IMR-90 (cell line): ENCODE data around the gene PUS7L. TPM values are rescaled to one million over a fixed set of nuclear protein-coding genes. Genes with fewer than 3 reads are reported as not detected.

Experiments used
- ATAC-seq: fragments of 200-7000 bp; cut with Tn5 transposase; 2 replicates; pipeline ENCODE4 v1.9.1; 2020; ENCODE audit warnings: low read depth, mild to moderate bottlenecking, moderate library complexity
- Bru-seq: library from RNA; stranded (reverse); fragments of 400-500 nt; gene quantifications from one replicate; lab custom pipeline; 2021; lab: Mats Ljungman, UMichigan
- BruChase-seq, 2 experiments: library from RNA; stranded (reverse); fragments of 400-500 nt; gene quantifications; one replicate each; lab custom pipeline; 2021; lab: Mats Ljungman, UMichigan
- BruUV-seq: library from RNA; stranded (reverse); fragments of 400-500 nt; replicated peaks from 2 replicates; lab custom pipeline; 2021; lab: Mats Ljungman, UMichigan
- CTCF ChIA-PET: fragments of 300-600 bp; formaldehyde crosslinking; extraction: SDS; loops from one replicate; lab custom pipeline; 2021; ENCODE audit warnings: antibody characterized with exemption; lab: Yijun Ruan, JAX
- POLR2A ChIA-PET: fragments of 300-600 bp; sonication (Branson Sonifier 250); formaldehyde crosslinking; loops from one replicate; lab custom pipeline; 2022; ENCODE audit warnings: antibody characterized with exemption; ENCODE audit not compliant: unreplicated experiment; lab: Charles Lee
- DNase-seq: peaks from one replicate; pipeline ENCODE4 v3.0.0; 2013
- H2AFZ ChIP-seq: replicated peaks from 2 replicates; pipeline ENCODE3; 2013; ENCODE audit warnings: low read length, mild to moderate bottlenecking; ENCODE audit not compliant: poor library complexity
- H2AK5ac ChIP-seq: 2 replicates; pipeline ENCODE4 v1.6.1; 2013; ENCODE audit warnings: low read depth, low read length, inconsistent platforms
- H2AK9ac ChIP-seq: replicated peaks from 2 replicates; pipeline ENCODE3; 2013; ENCODE audit warnings: mild to moderate bottlenecking, low read depth, low read length, moderate library complexity; ENCODE audit not compliant: poor library complexity
- H2BK120ac ChIP-seq: 2 replicates; pipeline ENCODE4 v1.6.1; 2013; ENCODE audit warnings: low read depth, low read length, inconsistent platforms
- H2BK15ac ChIP-seq: 3 replicates; pipeline ENCODE4 v1.6.1; 2013; ENCODE audit warnings: low read depth, low read length, inconsistent platforms
- H2BK20ac ChIP-seq: 2 replicates; pipeline ENCODE4 v1.6.1; 2013; ENCODE audit warnings: low read depth, mild to moderate bottlenecking, inconsistent platforms, low read length, moderate library complexity
- H2BK5ac ChIP-seq: 2 replicates; pipeline ENCODE4 v1.6.1; 2013; ENCODE audit warnings: mild to moderate bottlenecking, low read depth, low read length, inconsistent platforms; ENCODE audit not compliant: poor library complexity, severe bottlenecking
- H3K14ac ChIP-seq: replicated peaks from 2 replicates; pipeline ENCODE4 v1.6.1; 2013; ENCODE audit warnings: low read depth, low read length, inconsistent platforms
- H3K18ac ChIP-seq: 2 replicates; pipeline ENCODE4 v1.6.1; 2013; ENCODE audit warnings: low read depth, low read length, control low read depth
- H3K23ac ChIP-seq: 2 replicates; pipeline ENCODE4 v1.6.1; 2013; ENCODE audit warnings: low read depth, low read length, inconsistent platforms
- H3K27ac ChIP-seq: 2 replicates; pipeline ENCODE4 v1.5.1; 2013; ENCODE audit warnings: mild to moderate bottlenecking, control low read depth, low read length; ENCODE audit not compliant: insufficient read depth
- H3K27me3 ChIP-seq: 2 replicates; pipeline ENCODE4 v1.6.1; 2013; ENCODE audit warnings: low read length; ENCODE audit not compliant: control insufficient read depth, insufficient read depth
- H3K36me3 ChIP-seq: 2 replicates; pipeline ENCODE4 v1.6.1; 2013; ENCODE audit warnings: low read length, mixed read lengths; ENCODE audit not compliant: control insufficient read depth, insufficient read depth
- H3K4ac ChIP-seq: 2 replicates; pipeline ENCODE4 v1.6.1; 2013; ENCODE audit warnings: low read depth, low read length, inconsistent platforms
- H3K4me1 ChIP-seq: 2 replicates; pipeline ENCODE4 v1.6.1; 2013; ENCODE audit warnings: low read length, mixed read lengths; ENCODE audit not compliant: control insufficient read depth, insufficient read depth
- H3K4me2 ChIP-seq: 2 replicates; pipeline ENCODE4 v1.6.1; 2013; ENCODE audit warnings: low read depth, mild to moderate bottlenecking, control low read depth, low read length, moderate library complexity
- H3K4me3 ChIP-seq: 2 replicates; pipeline ENCODE4 v1.5.1; 2013; ENCODE audit warnings: low read depth, mild to moderate bottlenecking, control low read depth, low read length, moderate library complexity; ENCODE audit not compliant: insufficient read depth
- H3K56ac ChIP-seq: 2 replicates; pipeline ENCODE4 v1.6.1; 2013; ENCODE audit warnings: low read length, inconsistent platforms; ENCODE audit not compliant: insufficient read depth; ENCODE audit errors: extremely low read depth
- H3K79me1 ChIP-seq, 2 experiments: 2 replicates each; pipeline ENCODE4 v1.6.1; 2013; ENCODE audit warnings: low read length in 2 of 2, inconsistent platforms in 1 of 2, low read depth in 1 of 2
- H3K9ac ChIP-seq: 2 replicates; pipeline ENCODE4 v1.6.1; 2013; ENCODE audit warnings: low read depth, low read length, control low read depth
- H3K9me1 ChIP-seq: 2 replicates; pipeline ENCODE4 v1.6.1; 2013; ENCODE audit warnings: low read length, inconsistent platforms; ENCODE audit not compliant: insufficient read depth
- H3K9me3 ChIP-seq: 2 replicates; pipeline ENCODE4 v1.6.1; 2013; ENCODE audit warnings: low read length; ENCODE audit not compliant: control insufficient read depth, insufficient read depth
- H4K20me1 ChIP-seq: 2 replicates; pipeline ENCODE4 v1.6.1; 2013; ENCODE audit warnings: low read length, inconsistent platforms; ENCODE audit not compliant: insufficient read depth
- H4K5ac ChIP-seq: 2 replicates; pipeline ENCODE4 v1.6.1; 2013; ENCODE audit warnings: mild to moderate bottlenecking, low read depth, low read length, control low read depth
- H4K8ac ChIP-seq, 2 experiments: 2 replicates each; pipeline ENCODE4 v1.6.1; 2013; ENCODE audit warnings: low read depth in 2 of 2, low read length in 2 of 2, control low read depth in 1 of 2, inconsistent platforms in 1 of 2
- H4K91ac ChIP-seq: 2 replicates; pipeline ENCODE4 v1.6.1; 2013; ENCODE audit warnings: low read depth, low read length, inconsistent platforms; ENCODE audit not compliant: insufficient read depth
- BHLHE40 ChIP-seq: fragments of 150-350 bp; IDR thresholded peaks from 2 replicates; pipeline ENCODE4 v1.6.1; 2016; ENCODE audit warnings: mild to moderate bottlenecking, low read depth, low read length
- CHD1 ChIP-seq: IDR thresholded peaks from 2 replicates; pipeline ENCODE4 v1.6.1; 2012; ENCODE audit warnings: low read depth, low read length, improper control_type of control experiment
- MXI1 ChIP-seq: IDR thresholded peaks from 2 replicates; pipeline ENCODE4 v1.6.1; 2012; ENCODE audit warnings: low read depth, mild to moderate bottlenecking, low read length, moderate library complexity, borderline replicate concordance
- NFE2L2 ChIP-seq: fragments of 150-350 bp; IDR thresholded peaks from 2 replicates; pipeline ENCODE4 v1.6.1; 2016; ENCODE audit warnings: low read depth, mild to moderate bottlenecking, low read length
- RAD21 ChIP-seq: IDR thresholded peaks from 2 replicates; pipeline ENCODE4 v1.6.1; 2012; ENCODE audit warnings: low read length, improper control_type of control experiment
- RCOR1 ChIP-seq: IDR thresholded peaks from 2 replicates; pipeline ENCODE4 v1.6.1; 2012; ENCODE audit warnings: mild to moderate bottlenecking, low read length, improper control_type of control experiment; ENCODE audit not compliant: insufficient replicate concordance
- WGBS, 2 experiments: methylation state at CpG; one replicate each; pipeline versions ENCODE4 v1.1.5 to v1.1.7; 2013; ENCODE audit warnings: missing lambda C conversion rate in 2 of 2; ENCODE audit not compliant: insufficient read length in 1 of 2; ENCODE audit errors: extremely low coverage in 2 of 2; 5-methylcytosine and 5-hydroxymethylcytosine counted together
- dilution Hi-C: fragments of 300-500 bp; cut with HindIII; formaldehyde crosslinking; loops from one replicate; pipeline ENCODE4 v1.14.3; 2018; ENCODE audit warnings: low sequenced_read_pairs; ENCODE audit not compliant: unreplicated experiment
- in situ Hi-C: fragments of 300-500 bp; cut with MboI; formaldehyde crosslinking; loops from 3 replicates; pipeline ENCODE4 v1.14.3; 2019; ENCODE audit warnings: low sequenced_read_pairs, inconsistent platforms, mixed read lengths
- intact Hi-C: fragments of 100-400 bp; cut with micrococcal nuclease; formaldehyde crosslinking; loops from 2 replicates; pipeline ENCODE4 v1.10.0; 2022
- long read RNA-seq: library from polyadenylated mRNA; unstranded; transcript quantifications from one replicate; pipeline ENCODE4 v2.0.0, GENCODE V29; 2021; ENCODE audit not compliant: unreplicated experiment
- polyA plus RNA-seq, 3 experiments: library from polyadenylated mRNA; depleted of rRNA; stranded (reverse); fragments of >200 nt; gene quantifications; 2 replicates each; pipeline ENCODE4 v1.2.3, GENCODE V29; 2012; ENCODE audit warnings: low replicate concordance in 1 of 3
- total RNA-seq: library from RNA; depleted of rRNA; stranded (reverse); fragments of >200 nt; gene quantifications from 2 replicates; pipeline ENCODE4 v1.2.3, GENCODE V29; 2012; rRNA removed
- TF ChIP-seq, protein P1 (sequence below): fragments of 150-350 bp; IDR thresholded peaks from 2 replicates; pipeline ENCODE4 v1.6.1; 2016; ENCODE audit warnings: low read depth, mild to moderate bottlenecking, low read length, moderate library complexity, borderline replicate concordance
- TF ChIP-seq, protein P2 (sequence below): conservative IDR thresholded peaks from 2 replicates; pipeline ENCODE4 v1.5.1; 2012; ENCODE audit warnings: mild to moderate bottlenecking, low read depth, low read length, improper control_type of control experiment

Gene PUS7L, protein sequence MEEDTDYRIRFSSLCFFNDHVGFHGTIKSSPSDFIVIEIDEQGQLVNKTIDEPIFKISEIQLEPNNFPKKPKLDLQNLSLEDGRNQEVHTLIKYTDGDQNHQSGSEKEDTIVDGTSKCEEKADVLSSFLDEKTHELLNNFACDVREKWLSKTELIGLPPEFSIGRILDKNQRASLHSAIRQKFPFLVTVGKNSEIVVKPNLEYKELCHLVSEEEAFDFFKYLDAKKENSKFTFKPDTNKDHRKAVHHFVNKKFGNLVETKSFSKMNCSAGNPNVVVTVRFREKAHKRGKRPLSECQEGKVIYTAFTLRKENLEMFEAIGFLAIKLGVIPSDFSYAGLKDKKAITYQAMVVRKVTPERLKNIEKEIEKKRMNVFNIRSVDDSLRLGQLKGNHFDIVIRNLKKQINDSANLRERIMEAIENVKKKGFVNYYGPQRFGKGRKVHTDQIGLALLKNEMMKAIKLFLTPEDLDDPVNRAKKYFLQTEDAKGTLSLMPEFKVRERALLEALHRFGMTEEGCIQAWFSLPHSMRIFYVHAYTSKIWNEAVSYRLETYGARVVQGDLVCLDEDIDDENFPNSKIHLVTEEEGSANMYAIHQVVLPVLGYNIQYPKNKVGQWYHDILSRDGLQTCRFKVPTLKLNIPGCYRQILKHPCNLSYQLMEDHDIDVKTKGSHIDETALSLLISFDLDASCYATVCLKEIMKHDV
- total RNA-seq (44.8 and 58.6 TPM in 2 replicates), polyA plus RNA-seq (2012; rRNA removed) (4.4 and 5.1 TPM in 2 replicates), Bru-seq, nascent RNA (percentile 66 among the genes with signal in this experiment), BruChase-seq, experiment 1, labeled RNA remaining after a 6-hour chase (percentile 83 among the genes with signal in this experiment), BruChase-seq, experiment 2, labeled RNA remaining after a 2-hour chase (percentile 85 among the genes with signal in this experiment)
- polyA plus RNA-seq (2012; cell fraction: cytosol; rRNA removed) = 0.62 and 0.97 TPM in 2 replicates
- 0.75 and 6.8 TPM in 2 replicates for polyA plus RNA-seq (2012; cell fraction: nucleus; rRNA removed; ENCODE audit: low replicate concordance)
- long read RNA-seq, full-length matches to known transcripts = 1 of 7 reads
- long read RNA-seq, partial matches to known transcripts = 6 of 7 reads
- long read RNA-seq, other reads (novel, unspliced or antisense) = 0 of 7 reads

DNA sequence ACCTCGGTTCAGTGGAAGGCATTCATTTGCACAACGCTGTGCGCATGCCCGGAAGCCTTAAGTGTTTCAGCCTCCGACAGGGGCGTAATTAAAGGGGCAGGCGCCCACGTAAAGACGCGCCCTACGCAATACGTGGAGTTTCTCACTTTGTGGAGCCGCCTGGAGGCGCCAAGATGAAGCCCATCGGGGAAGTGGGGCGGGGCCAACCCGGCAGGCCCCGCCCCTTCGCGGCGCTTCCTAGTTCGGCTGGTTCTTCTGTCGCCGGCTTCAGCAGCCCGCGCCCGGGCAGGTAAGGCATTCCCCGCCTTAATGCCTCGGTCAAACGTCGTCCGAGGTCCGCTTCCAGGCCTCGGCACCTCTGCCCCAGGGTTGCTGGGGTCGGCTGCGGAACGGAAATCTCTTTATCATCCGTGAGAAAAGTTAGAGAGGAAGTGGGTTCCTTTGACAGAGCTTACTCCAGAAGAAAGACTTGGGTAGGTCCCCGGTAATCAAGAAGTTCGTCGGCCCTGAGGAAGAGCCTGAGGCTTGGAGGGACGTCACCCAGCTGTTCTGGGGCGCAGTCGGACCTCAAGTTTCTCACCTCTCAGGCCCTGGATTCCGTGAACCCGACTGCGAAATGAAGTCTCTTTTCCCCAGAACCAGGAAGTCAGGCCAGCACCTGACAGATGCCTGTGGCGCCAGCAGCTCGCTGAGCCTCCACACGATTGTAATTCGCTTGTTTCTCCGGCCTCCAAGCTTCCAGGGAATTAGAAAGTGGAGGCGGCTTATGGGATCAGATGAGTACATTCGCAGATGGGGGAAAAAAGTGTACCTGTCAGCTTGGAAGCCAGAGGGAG, at the start of gene PUS7L, which contains the start of gene IRAK4:
Gene PUS7L (minus strand): TSS at position 63 of the 836 bp plus-strand sequence. CDS start 3,545 bp downstream, outside the sequence.
Gene IRAK4 (plus strand): TSS at position 224 of the 836 bp plus-strand sequence. CDS start 9,161 bp downstream, outside the sequence.
- DNase-seq (peak; percentile 96), ATAC-seq (peak; percentile 98)
- no peaks in the 10 kb centered on the region for H3K27me3 ChIP-seq
- H3K27ac ChIP-seq = peak within 1 kb of the TSS; percentile 78
- no peaks in the 10 kb centered on the region for H3K9me3 ChIP-seq
- H3K23ac ChIP-seq = peak within 1 kb of the TSS; percentile 83
- 2% methylated on average over 24 of the region's 54 CpGs; no CpG with 5 or more reads in 1 of the 2 experiments for WGBS, 2 experiments
- peak within 1 kb of the TSS; percentile 82 for H4K91ac ChIP-seq
- peaks cover 6% of the 10 kb centered on the region; the same call in 1 of the 2 replicates for H3K9me1 ChIP-seq
- peak within 1 kb of the TSS; percentile 77 for H3K4ac ChIP-seq
- H3K36me3 ChIP-seq = no peaks in the 10 kb centered on the region
- CTCF ChIA-PET = interaction anchor here (0.6 to 0.8 kb wide), 3 partner anchors 11 to 1337 kb away, joined by 3 to 6 read pairs (median 3); no protein-coding TSS in a partner anchor
- H2BK120ac ChIP-seq = peak within 1 kb of the TSS; percentile 36; the same call in 1 of the 2 replicates
- peak within 1 kb of the TSS; percentile 94 for H3K4me2 ChIP-seq
- H2AK5ac ChIP-seq = peak within 1 kb of the TSS; percentile 51
- peak within 1 kb of the TSS; percentile 44 for H3K18ac ChIP-seq
- H3K9ac ChIP-seq = peak within 1 kb of the TSS; percentile 82
- peak within 1 kb of the TSS; percentile 73; the same call in 1 of the 2 replicates for H3K56ac ChIP-seq
- POLR2A ChIA-PET = no interaction called here
- dilution Hi-C loops (no loop called here), in situ Hi-C loops (no loop called here), intact Hi-C loops (loop anchor here (1.0 to 2.0 kb wide), 2 partner anchors 17 to 48 kb away; partner anchors contain the start of gene TWF1)
- H3K79me1 ChIP-seq = peaks cover 34 to 41% of the 10 kb centered on the region in 2 experiments
- H2AFZ ChIP-seq = peak within 1 kb of the TSS; percentile 93
- peak within 1 kb of the TSS; percentile 50; the same call in 1 of the 3 replicates for H2BK15ac ChIP-seq
- peak within 1 kb of the TSS; percentile 74 for H2BK5ac ChIP-seq
- H3K4me3 ChIP-seq = peak within 1 kb of the TSS; percentile 82
- H4K8ac ChIP-seq = peak within 1 kb of the TSS; percentile 89 to 94
- H3K14ac ChIP-seq = peak within 1 kb of the TSS; percentile 79
- no peaks in the 10 kb centered on the region for H4K20me1 ChIP-seq
- peak within 1 kb of the TSS; percentile 74 for H4K5ac ChIP-seq
- BruUV-seq = TSS peak; percentile 59
- peak within 1 kb of the TSS; percentile 86 for H2AK9ac ChIP-seq
- H3K4me1 ChIP-seq = peaks cover 12% of the 10 kb centered on the region
- H2BK20ac ChIP-seq = no peak within 1 kb of the TSS; the same call in 1 of the 2 replicates
- TF ChIP-seq CHD1 = no peak
- TF ChIP-seq RAD21 = peak; percentile 38; the same call in 1 of the 2 replicates
- no peak for TF ChIP-seq RCOR1
- TF ChIP-seq, protein P1, sequence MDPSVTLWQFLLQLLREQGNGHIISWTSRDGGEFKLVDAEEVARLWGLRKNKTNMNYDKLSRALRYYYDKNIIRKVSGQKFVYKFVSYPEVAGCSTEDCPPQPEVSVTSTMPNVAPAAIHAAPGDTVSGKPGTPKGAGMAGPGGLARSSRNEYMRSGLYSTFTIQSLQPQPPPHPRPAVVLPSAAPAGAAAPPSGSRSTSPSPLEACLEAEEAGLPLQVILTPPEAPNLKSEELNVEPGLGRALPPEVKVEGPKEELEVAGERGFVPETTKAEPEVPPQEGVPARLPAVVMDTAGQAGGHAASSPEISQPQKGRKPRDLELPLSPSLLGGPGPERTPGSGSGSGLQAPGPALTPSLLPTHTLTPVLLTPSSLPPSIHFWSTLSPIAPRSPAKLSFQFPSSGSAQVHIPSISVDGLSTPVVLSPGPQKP = no peak
- TF ChIP-seq, protein P2, sequence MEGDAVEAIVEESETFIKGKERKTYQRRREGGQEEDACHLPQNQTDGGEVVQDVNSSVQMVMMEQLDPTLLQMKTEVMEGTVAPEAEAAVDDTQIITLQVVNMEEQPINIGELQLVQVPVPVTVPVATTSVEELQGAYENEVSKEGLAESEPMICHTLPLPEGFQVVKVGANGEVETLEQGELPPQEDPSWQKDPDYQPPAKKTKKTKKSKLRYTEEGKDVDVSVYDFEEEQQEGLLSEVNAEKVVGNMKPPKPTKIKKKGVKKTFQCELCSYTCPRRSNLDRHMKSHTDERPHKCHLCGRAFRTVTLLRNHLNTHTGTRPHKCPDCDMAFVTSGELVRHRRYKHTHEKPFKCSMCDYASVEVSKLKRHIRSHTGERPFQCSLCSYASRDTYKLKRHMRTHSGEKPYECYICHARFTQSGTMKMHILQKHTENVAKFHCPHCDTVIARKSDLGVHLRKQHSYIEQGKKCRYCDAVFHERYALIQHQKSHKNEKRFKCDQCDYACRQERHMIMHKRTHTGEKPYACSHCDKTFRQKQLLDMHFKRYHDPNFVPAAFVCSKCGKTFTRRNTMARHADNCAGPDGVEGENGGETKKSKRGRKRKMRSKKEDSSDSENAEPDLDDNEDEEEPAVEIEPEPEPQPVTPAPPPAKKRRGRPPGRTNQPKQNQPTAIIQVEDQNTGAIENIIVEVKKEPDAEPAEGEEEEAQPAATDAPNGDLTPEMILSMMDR = peak; percentile 64
- TF ChIP-seq NFE2L2 = no peak
- no peak for TF ChIP-seq MXI1
- no peak for TF ChIP-seq BHLHE40
